Neural cell (in vitro differentiated cells): Measurements from ENCODE around the gene RNASE7.

Experiments
- CTCF ChIP-seq: fragments of 450-650 bp; IDR thresholded peaks from 2 replicates; pipeline ENCODE4 v1.5.1; 2014; ENCODE audit warnings: antibody characterized with exemption, mild to moderate bottlenecking, moderate library complexity; ENCODE audit not compliant: poor library complexity, severe bottlenecking
- EP300 ChIP-seq: fragments of 450-650 bp; conservative IDR thresholded peaks from 2 replicates; pipeline ENCODE4 v1.6.1; 2014; ENCODE audit warnings: antibody characterized with exemption, mild to moderate bottlenecking, moderate library complexity; ENCODE audit not compliant: poor library complexity, severe bottlenecking
- EZH2 ChIP-seq: fragments of 200-600, 300-800 bp; shearing (Covaris generic), sonication (generic); IDR thresholded peaks from 2 replicates; pipeline ENCODE4 v1.6.1; 2014; ENCODE audit warnings: antibody characterized with exemption, low read length, borderline replicate concordance, mild to moderate bottlenecking; ENCODE audit not compliant: insufficient read depth, poor library complexity, severe bottlenecking
- TAF1 ChIP-seq: IDR thresholded peaks from 2 replicates; pipeline ENCODE4 v1.6.1; 2012; ENCODE audit warnings: low read depth

DNA sequence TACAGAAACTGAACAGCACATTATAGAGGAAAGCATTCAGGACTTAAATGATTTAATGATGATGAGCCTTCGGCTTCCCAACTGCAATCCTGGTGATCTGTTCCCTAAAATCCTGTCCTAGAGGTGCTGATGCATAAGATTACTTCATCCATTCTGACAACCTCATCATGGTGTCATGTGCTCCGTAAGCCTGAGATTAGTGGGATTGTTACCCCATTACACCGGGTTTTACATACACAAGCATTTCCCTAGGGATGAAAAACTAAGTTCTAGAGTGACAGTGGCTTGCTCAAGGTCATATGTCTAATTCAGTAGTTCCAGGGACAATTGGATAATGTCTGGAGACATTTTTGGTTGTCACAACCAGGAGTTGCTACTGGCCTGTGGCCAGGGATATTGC is 5.0 kb upstream of the RNASE7 start:
- no peak for TF ChIP-seq EZH2
- TF ChIP-seq EP300, result no peak
- TF ChIP-seq CTCF, result no peak
- TF ChIP-seq TAF1, result no peak
